ENCODE results near the gene PCCA.
"Not testable (repeated sequence)": the region's sequence is repeated elsewhere in the genome, so short reads cannot be mapped to it uniquely, and the experiment has no call there.

PCCA gene

DNA sequence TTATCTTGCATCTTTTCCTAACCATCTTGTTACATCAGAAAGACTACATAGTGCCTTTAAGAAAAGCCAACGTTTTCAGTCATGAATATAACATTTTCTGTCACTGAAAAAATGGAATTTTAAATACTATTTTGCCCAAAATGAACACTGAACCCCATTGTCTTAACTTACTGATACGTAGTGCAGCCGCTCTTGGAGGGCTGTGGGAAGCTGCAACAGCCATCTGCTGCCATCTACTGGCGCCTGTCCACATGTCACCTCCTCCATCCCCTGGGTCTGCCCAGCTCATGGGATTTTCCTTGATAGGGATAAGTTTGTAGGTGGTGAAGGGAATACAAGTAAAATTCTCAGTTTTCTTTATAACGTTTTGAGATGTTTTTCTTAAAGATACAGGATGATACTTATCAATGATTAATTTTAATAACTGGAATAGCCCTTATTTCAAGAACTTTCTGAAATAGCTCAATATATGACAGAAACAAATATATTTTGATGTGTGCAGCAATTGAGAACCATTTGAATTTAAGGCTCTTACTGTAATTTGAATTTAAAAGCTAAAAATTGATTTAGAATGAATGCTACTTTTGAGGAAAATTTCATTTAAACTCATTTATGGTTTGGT is 426.0 kb downstream of the PCCA start:
- peak; percentile 31 to 51 for DNase-seq

DNA sequence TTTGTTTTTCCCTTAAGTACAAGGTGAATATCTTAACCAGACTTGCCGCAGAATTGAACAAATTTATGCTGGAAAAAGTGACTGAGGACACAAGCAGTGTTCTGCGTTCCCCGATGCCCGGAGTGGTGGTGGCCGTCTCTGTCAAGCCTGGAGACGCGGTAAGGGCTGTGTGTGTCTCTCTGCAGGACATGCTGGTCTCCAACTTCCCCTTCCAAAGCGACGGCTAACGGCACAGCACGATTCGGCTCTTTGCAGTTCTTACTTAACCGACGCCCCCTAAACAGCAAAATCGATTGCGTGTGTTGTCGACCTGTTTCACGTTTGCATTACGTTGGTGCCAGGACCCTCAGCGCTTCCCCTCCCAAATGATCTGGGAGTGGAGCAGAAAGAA is 426.5 kb downstream of the PCCA start:
- DNase-seq: no peak

DNA sequence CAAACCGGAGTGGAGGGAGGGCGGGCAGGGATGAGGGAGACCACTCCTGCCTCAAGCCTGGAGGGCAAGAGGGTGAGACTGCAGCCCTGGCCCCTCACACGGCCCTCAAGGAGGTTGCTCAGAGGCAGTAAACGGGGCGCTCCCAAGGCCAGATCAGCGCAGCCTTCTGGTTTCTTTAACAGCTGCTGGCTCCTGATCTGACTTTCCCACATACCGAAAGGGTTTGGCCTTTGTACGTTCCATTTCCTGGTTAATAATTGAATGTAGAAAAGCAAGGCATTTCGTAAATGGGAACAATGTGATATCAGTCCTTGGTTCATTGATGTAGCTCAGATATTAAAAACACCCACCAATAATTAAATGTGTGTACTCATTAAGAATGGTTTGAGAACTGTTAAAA is 428.2 kb downstream of the PCCA start:
- no peak for DNase-seq

DNA sequence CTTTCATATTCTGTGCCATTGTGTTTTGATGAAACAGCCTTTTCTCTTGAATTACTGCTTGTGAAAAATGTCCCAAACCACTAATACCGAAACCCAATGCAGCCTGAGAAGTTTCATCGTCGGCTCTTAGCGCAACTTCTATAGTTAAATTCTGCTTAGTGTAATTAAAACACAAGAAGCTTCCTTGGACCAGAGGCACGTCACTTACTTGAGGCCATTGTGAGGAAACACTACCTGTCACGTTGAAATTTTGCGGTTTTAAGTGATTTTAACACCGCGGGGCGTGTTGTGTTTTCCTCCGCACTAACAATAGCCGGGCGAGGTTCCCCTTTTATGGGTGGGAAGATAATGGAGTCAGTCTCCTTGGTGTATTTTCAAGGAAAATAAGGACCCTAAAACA is 428.8 kb downstream of the PCCA start:
- no peak for DNase-seq

GRCh38 chr13:100518394-100519062 is 429.6 kb downstream of the PCCA start:
- DNase-seq: no peak

- no peak for DNase-seq
These were observed 430.7 kb downstream of the PCCA start for GRCh38 chr13:100519626-100520025.

DNA sequence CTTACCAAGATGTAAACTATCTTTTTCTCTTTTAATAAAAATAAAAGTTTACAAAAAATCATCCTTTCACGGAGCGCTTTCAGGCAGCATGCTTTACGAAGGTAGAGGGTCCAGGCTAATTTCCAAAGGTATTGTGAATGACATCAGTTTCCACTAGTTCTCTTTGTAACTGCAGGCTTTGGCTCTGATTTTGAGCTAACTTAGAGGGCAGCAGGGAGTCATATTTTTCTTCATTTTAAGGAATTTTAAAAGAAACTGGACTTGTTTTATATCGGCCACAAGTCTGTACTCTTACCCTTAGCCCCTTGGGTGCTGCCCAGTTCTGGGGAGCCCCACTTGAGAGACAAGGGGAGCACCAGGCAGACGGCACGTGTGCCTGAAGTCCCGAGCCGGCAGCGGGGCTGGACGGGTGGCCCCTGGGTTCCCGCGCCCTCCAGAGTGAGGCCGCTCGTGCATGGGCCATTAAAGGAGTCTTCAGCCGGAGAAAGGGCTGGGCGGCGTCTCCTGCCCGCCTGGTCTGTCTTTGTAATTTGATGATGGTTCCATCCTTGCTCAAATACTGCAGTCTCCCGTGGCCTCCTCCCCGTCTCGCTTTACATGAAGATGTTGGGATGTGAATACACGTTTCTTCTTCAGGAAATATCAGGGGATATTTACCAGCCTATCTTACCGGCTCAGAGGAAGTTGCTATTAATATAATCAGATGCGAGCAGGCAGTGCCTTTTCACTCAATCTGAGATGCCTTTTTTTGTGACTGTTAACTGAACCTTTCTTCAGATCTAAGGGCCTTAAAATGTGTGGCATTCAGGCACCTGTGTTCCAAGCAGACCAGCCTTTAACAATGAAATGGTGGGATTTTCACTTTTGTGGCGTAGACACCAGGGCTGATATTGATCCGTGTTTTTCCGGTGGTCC is 432.3 kb downstream of the PCCA start:
- DNase-seq: no peak

DNA sequence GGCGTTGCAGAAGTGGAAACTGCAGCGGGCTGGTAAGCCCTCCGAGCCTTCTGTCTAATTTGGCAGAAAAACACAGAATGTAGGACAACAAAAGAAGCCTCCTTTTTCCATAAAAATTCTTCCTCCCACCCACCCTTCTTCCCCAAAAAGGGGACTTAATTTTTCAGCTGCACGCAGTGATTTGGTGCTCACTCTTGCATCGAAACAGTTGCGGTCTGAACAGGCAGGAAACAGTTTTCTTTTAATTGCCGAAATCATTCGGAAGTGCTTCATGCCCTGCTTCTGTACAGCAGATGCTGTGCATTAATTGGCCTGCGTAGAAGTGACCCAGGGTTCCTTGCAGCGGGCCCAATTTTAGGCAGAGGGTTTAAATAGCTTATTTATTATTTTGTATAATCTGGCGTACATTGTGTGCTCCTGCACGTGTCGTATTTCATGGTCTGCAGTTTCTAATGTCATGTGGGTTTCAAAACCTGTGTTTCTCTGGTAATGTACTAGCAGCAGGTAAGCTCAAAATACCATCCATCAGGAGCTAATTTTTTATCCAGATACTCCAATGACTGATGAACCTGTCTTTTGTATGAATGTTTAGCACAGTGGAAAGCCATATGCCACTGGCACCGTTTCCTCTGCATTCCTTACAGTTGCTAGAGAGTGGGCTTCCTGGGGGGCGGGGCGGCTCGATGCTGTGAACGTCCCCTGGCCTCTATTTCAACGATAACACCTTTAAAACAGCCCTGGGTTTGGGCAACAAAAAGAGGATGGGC is 433.1 kb downstream of the PCCA start:
- no peak for DNase-seq

DNA sequence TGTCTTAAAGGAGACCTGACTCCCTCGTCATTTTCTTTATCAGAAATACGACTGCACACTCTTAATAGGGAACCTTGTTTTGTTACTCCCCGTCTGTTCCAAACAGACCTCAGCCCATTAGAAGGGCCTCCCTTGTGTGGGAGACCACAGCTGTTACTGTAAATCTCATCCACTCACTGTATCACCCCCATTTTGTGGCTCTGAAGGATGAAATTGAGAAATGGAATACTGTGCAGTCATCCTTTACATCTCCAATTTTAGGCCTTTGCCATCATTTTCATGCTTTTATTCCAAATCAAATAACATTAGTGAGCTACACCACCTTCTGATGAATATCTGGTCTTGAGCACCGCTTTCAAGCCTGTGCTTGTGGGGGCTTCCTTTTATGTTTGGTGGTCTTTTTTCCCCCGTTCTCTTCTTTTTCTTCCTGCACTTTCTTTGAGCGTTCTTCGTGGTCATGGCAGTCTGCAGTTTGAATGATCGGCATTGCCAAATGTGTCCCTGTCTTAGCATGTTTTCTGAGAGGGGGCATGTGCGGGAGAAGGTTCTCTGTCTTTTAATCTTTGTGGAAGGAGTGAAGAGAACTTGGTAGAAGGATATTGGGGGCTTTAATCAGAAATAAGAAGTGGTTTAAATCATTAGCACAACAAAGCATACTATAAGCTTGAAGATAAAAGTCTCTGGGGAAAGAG is 433.9 kb downstream of the PCCA start:
- no peak for DNase-seq

DNA sequence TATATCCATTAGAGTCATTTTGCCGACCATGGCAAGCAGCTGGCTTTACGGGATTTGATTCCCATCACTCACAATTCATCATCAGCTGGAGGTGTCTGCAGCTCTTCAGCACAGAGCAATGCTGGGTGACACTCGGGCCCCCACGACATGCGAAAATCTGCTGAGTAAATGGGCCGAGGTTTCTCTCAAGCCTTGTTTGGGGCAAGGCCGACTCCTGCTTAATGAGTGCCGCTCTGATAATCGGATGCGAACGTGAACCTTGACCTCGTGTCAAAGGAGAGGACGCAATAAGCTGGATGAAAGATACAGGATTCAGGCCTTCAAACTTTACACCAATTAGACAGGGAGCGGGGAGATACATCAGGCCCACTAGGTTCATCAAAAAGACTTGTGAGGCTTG is 434.5 kb downstream of the PCCA start:
- DNase-seq: no peak

DNA sequence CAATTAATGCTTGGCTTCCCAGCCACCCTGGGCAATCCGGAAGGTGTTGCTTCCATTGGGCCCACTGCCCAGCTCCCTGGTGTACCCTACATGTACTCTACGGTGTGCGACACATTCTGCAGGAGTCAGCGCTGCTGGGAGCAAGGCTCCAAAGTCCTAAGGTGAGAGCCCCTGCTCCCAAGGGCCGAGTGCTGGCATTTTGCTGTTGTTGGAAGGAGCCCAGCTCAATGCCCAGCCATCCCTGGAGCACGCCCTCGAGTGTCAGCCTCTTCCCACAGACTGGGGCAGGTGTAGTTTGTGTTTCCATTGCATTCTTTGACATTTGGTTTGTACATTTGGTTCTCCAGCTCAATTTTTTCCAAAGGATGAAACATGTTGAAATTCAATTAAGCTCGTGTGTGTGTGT is 435.1 kb downstream of the PCCA start:
- DNase-seq: no peak

DNA sequence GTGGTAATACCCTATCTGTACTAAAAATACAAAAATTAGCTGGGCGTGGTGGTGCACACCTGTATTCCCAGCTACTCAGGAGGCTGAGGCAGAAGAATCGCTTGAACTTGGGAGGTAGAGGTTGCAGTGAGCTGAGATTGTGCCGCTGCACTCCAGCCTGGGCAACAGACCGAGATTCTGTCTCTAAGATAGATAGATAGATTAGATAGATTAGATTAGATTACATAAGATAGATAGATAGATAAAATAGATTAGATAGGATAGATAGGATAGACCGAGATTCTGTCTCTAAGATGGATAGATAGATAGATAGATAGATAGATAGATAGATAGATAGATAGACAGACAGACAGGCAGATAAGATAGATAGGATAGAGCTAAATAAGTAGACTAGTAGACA is 435.8 kb downstream of the PCCA start:
- DNase-seq: not testable (repeated sequence)

- no peak for DNase-seq
These were observed 436.8 kb downstream of the PCCA start for GRCh38 chr13:100525453-100526317.

GRCh38 chr13:100526318-100527000 is 437.6 kb downstream of the PCCA start:
- DNase-seq: no peak

GRCh38 chr13:100527644-100528043 is 438.8 kb downstream of the PCCA start:
- DNase-seq: no peak

DNA sequence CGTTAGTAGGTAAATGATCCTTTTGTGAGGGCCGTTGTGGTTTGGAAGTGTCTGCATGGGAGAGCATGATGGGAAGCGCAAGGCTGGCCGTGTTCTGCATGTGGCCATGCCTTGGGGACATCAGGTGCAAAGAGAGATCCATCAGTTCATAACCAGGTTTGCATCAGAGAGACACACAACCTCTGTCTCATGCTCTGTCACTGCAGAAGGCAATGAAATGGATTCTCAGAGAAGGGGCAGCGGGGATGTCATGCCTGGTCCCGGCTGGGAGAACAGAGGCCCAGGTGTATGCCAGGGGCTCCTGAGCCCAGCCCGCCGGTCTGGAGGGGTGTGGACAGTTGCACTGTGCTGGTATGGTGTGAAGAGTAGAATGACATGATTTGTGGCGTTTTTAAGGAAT is 439.5 kb downstream of the PCCA start:
- DNase-seq: no peak

DNA sequence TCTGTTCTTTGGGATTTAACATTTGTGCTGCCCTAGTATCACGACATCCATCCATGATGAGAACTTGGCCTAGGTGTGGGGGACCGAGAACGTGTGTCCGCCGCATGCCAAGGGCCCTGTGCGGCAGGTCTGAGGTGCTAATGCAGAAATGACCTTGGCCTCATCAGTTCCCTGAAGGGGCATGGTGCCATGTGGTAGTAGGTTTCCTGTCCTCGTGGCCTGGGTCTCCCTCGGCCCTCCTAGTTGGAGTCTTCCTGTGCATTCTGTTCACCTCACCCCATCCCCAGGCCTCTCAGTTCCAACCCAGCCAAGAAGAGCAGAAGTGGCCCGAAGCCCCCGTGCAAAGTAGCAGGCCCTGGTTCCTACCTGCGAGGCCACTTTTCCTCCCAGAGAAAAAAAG is 439.9 kb downstream of the PCCA start:
- DNase-seq: no peak

GRCh38 chr13:100529666-100530377 is 440.9 kb downstream of the PCCA start:
- DNase-seq: no peak

DNA sequence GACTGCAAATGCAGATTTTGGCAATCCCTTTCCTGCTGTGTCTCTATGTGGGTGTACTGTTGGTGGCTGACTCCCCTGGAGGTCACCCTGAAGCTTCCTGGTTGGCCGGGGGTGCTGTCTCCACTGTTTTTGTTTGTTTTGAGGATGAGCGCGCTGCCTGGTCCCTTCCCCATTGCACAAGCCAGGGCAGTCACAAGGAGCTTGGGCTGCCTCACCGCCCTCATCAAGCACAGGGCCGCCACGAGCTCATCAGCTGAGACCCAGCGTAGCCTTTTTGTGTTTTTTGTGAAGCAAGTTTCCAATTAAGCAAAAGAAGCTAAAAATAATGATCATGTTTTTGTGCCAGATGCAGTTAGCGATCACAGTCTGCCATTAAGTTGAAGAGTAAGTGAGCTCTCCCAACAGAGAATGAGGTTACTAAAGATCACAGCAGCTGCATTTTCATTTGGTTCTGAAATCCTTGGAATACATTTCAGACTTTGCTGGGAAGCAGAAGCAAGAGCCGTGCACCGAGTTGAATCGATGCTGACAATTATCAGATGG is 441.8 kb downstream of the PCCA start:
- DNase-seq: no peak
